ENCODE results near the gene ADAM11. TPM values are rescaled to one million over a fixed set of nuclear protein-coding genes. Genes with fewer than 3 reads are reported as not detected.
A peak's percentile ranks its signal among the peaks of the same experiment; 100 is the strongest.

ADAM11 gene
- polyA plus RNA-seq, 2 of the 4 experiments (the other 2 are of a cell fraction), result 0.75 to 2.1 TPM

GRCh38 chr17:44797802-44798201, 39.0 kb downstream of the ADAM11 start:
- DNase-seq (ENCODE audit: low read depth in 1 of 2, low spot score in 1 of 2) (no peak), ATAC-seq (no peak), FAIRE-seq (no peak)
- CTCF ChIA-PET, result interaction anchor here (0.8 to 5.1 kb wide), 10 partner anchors 9 to 82 kb away, joined by 3 to 61 read pairs (median 8); no protein-coding TSS in a partner anchor
- Histone ChIP-seq H3K9me3 (no peaks in the 10 kb centered on the region), H3K4me3 (no peak overlapping the region), H3K27ac (no peak overlapping the region), H3K4me1 (peaks cover 18% of the 10 kb centered on the region), H3K4me2 (no peak overlapping the region)
- POLR2A ChIA-PET, result no interaction called here
- no peak for TF ChIP-seq HEYL (CRISPR knock-in tag; IDR thresholded peaks at IDR 0.05)
- 0 out of 2 replicates have a peak, but pooled peaks have one; percentile 20 for TF ChIP-seq ATOH8 (CRISPR knock-in tag; IDR thresholded peaks at IDR 0.05; ENCODE audit: low read depth)
- WGBS (ENCODE audit: missing lambda C conversion rate), result 89% methylated on average over 11 of the region's 11 CpGs

DNA sequence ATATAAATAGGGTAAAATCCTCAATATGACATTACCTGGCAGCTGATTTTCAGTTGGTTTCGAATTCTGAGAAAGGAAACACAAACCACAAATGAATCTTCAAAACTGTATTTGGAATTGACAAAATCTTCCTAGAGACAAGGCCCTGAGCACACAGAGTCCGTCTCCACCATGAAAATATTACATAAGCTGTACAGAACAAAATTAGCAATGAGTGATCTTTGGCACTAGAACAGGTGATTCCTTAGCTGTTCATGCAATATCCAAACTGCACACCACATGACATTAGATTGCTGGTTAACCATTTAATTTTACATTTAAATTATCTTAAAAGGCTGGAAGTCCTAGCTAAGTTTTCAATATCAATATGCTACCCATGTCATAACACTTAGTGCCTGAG, 39.6 kb downstream of the ADAM11 start:
- DNase-seq (ENCODE audit: low read depth in 1 of 2, low spot score in 1 of 2) (no peak), ATAC-seq (no peak), FAIRE-seq (no peak)
- ChIA-PET POLR2A (no interaction called here), CTCF (interaction anchor here (0.8 to 5.1 kb wide), 10 partner anchors 8 to 81 kb away, joined by 3 to 61 read pairs (median 8); no protein-coding TSS in a partner anchor)
- Histone ChIP-seq H3K4me2 (no peak overlapping the region), H3K4me3 (no peak overlapping the region), H3K4me1 (peaks cover 18% of the 10 kb centered on the region), H3K27ac (no peak overlapping the region), H3K9me3 (no peaks in the 10 kb centered on the region)
- whole genome bisulfite sequencing (ENCODE audit: missing lambda C conversion rate), result 92% methylated on average over 2 of the region's 2 CpGs
- no peak for TF ChIP-seq CBX8 (IDR thresholded peaks at IDR 0.05)
- TF ChIP-seq, protein P1, sequence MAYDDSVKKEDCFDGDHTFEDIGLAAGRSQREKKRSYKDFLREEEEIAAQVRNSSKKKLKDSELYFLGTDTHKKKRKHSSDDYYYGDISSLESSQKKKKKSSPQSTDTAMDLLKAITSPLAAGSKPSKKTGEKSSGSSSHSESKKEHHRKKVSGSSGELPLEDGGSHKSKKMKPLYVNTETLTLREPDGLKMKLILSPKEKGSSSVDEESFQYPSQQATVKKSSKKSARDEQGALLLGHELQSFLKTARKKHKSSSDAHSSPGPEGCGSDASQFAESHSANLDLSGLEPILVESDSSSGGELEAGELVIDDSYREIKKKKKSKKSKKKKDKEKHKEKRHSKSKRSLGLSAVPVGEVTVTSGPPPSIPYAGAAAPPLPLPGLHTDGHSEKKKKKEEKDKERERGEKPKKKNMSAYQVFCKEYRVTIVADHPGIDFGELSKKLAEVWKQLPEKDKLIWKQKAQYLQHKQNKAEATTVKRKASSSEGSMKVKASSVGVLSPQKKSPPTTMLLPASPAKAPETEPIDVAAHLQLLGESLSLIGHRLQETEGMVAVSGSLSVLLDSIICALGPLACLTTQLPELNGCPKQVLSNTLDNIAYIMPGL (CRISPR knock-in tag; IDR thresholded peaks at IDR 0.05; ENCODE audit: borderline replicate concordance), result no peak
- no peak for TF ChIP-seq EP300 (IDR thresholded peaks at IDR 0.05)
- TF ChIP-seq RNF2 (IDR thresholded peaks at IDR 0.05; ENCODE audit: borderline replicate concordance, low read depth), result no peak
- TF ChIP-seq MAZ (IDR thresholded peaks at IDR 0.05; ENCODE audit: borderline replicate concordance, low read depth, low read length), result no peak
- TF ChIP-seq KDM1A (IDR thresholded peaks at IDR 0.05; ENCODE audit: low read depth), result no peak
- no peak for TF ChIP-seq HDAC2 (IDR thresholded peaks at IDR 0.05)
- TF ChIP-seq ZNF302 (CRISPR knock-in tag; IDR thresholded peaks at IDR 0.05), result no peak
- no peak for TF ChIP-seq POLR2A (IDR thresholded peaks at IDR 0.05; ENCODE audit: low read length)
- TF ChIP-seq, protein P2, sequence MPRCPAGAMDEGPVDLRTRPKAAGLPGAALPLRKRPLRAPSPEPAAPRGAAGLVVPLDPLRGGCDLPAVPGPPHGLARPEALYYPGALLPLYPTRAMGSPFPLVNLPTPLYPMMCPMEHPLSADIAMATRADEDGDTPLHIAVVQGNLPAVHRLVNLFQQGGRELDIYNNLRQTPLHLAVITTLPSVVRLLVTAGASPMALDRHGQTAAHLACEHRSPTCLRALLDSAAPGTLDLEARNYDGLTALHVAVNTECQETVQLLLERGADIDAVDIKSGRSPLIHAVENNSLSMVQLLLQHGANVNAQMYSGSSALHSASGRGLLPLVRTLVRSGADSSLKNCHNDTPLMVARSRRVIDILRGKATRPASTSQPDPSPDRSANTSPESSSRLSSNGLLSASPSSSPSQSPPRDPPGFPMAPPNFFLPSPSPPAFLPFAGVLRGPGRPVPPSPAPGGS (IDR thresholded peaks at IDR 0.05), result no peak

- ATAC-seq, result no peak
- ChIA-PET POLR2A (no interaction called here), CTCF (interaction anchor here (0.7 to 4.5 kb wide), 6 partner anchors 9 to 220 kb away, joined by 3 to 26 read pairs (median 4); partner anchors contain the start of gene HIGD1B)
- Histone ChIP-seq H3K4me3 (no peak overlapping the region), H3K27ac (no peak overlapping the region), H3K4me1 (no peaks in the 10 kb centered on the region), H3K4me2 (no peak overlapping the region), H3K9me3 (no peaks in the 10 kb centered on the region)
- WGBS (ENCODE audit: missing lambda C conversion rate), result 96% methylated on average over 5 of the region's 5 CpGs
- no peak for DNase-seq (ENCODE audit: low read depth in 1 of 2, low spot score in 1 of 2)
- FAIRE-seq, result no peak
- no peak for TF ChIP-seq ATOH8 (CRISPR knock-in tag; IDR thresholded peaks at IDR 0.05; ENCODE audit: low read depth)
- no peak for TF ChIP-seq REST (IDR thresholded peaks at IDR 0.05)
- TF ChIP-seq PHF8 (IDR thresholded peaks at IDR 0.05; ENCODE audit: borderline replicate concordance, low read depth), result no peak
- TF ChIP-seq SREBF2 (IDR thresholded peaks at IDR 0.05), result no peak
- TF ChIP-seq ZFP36 (IDR thresholded peaks at IDR 0.05; ENCODE audit: borderline replicate concordance, partially characterized antibody), result no peak
- TF ChIP-seq MAX (IDR thresholded peaks at IDR 0.05), result no peak
- no peak for TF ChIP-seq ESRRA (IDR thresholded peaks at IDR 0.05; ENCODE audit: borderline replicate concordance, low read length)
- no peak for TF ChIP-seq KDM5A (IDR thresholded peaks at IDR 0.05)
- no peak for TF ChIP-seq ZC3H11A (IDR thresholded peaks at IDR 0.05)
- TF ChIP-seq SMC3 (IDR thresholded peaks at IDR 0.05), result no peak
- no peak for TF ChIP-seq FOXS1 (CRISPR knock-in tag; IDR thresholded peaks at IDR 0.05)
- TF ChIP-seq RNF2 (IDR thresholded peaks at IDR 0.05; ENCODE audit: borderline replicate concordance, low read depth), result no peak
- no peak for TF ChIP-seq NPAS2 (CRISPR knock-in tag; IDR thresholded peaks at IDR 0.05; ENCODE audit: borderline replicate concordance)
- TF ChIP-seq CHD2 (IDR thresholded peaks at IDR 0.05; ENCODE audit: low read length, partially characterized antibody), result no peak
- no peak for TF ChIP-seq JUN (IDR thresholded peaks at IDR 0.05)
- no peak for TF ChIP-seq HOXB13 (CRISPR knock-in tag; IDR thresholded peaks at IDR 0.05; ENCODE audit: low read depth)
- no peak for TF ChIP-seq CHD4 (IDR thresholded peaks at IDR 0.05; ENCODE audit: borderline replicate concordance)
Observed at GRCh38 chr17:44801880-44802279, 43.1 kb downstream of the ADAM11 start.

All from A549 (cell line).